HepG2 (cell line): ENCODE results near the gene KRT79.

Source experiments
- CTCF ChIP-seq: sonication (generic); formaldehyde crosslinking; IDR thresholded peaks from 2 replicates; pipeline ENCODE4 v1.5.0; 2020; ENCODE audit warnings: mild to moderate bottlenecking, missing genetic modification reagents, moderate library complexity
- JUN ChIP-seq: sonication (generic); formaldehyde crosslinking; IDR thresholded peaks from 2 replicates; pipeline ENCODE4 v1.4.0; 2020; ENCODE audit warnings: mild to moderate bottlenecking, missing genetic modification reagents
- KLF9 ChIP-seq: IDR thresholded peaks from 2 replicates; pipeline ENCODE4 v1.6.1; 2016; ENCODE audit warnings: low read depth
- NPAS2 ChIP-seq: sonication (generic); formaldehyde crosslinking; IDR thresholded peaks from 2 replicates; pipeline ENCODE4 v1.8.0; 2022; ENCODE audit warnings: mild to moderate bottlenecking, missing genetic modification reagents, borderline replicate concordance
- POLR2AphosphoS5 ChIP-seq: IDR thresholded peaks from 2 replicates; pipeline ENCODE4 v1.6.1; 2012; ENCODE audit warnings: low read depth, low read length
- RAD21 ChIP-seq: fragments of 450-650 bp; formaldehyde crosslinking; IDR thresholded peaks from 2 replicates; pipeline ENCODE4 v1.5.0; 2020; ENCODE audit warnings: mild to moderate bottlenecking
- THAP11 ChIP-seq: IDR thresholded peaks from 2 replicates; pipeline ENCODE4 v1.6.1; 2016; ENCODE audit warnings: missing biosample characterization, missing genetic modification reagents
- ZFP1 ChIP-seq: IDR thresholded peaks from 2 replicates; pipeline ENCODE4 v1.6.1; 2016
- ZKSCAN8 ChIP-seq: IDR thresholded peaks from 2 replicates; pipeline ENCODE4 v1.6.1; 2016; ENCODE audit warnings: borderline replicate concordance, missing genetic modification reagents, missing compliant biosample characterization
- ZNF414 ChIP-seq: sonication (generic); formaldehyde crosslinking; IDR thresholded peaks from 2 replicates; pipeline ENCODE4 v1.5.0; 2020; ENCODE audit warnings: missing genetic modification reagents
- ZNF512 ChIP-seq: sonication (generic); formaldehyde crosslinking; IDR thresholded peaks from 2 replicates; pipeline ENCODE4 v1.4.0; 2020; ENCODE audit warnings: mild to moderate bottlenecking, missing genetic modification reagents
- ZNF800 ChIP-seq: sonication (generic); formaldehyde crosslinking; IDR thresholded peaks from 2 replicates; pipeline ENCODE4 v1.4.0; 2020; ENCODE audit warnings: missing genetic modification reagents

GRCh38 chr12:52777566-52777965 is 56.5 kb downstream of the KRT79 start:
- TF ChIP-seq ZNF512 (CRISPR knock-in tag) (no peak), NPAS2 (CRISPR knock-in tag) (no peak), ZNF414 (CRISPR knock-in tag) (no peak), CTCF (CRISPR knock-in tag) (no peak), THAP11 (no peak), JUN (CRISPR knock-in tag) (no peak), KLF9 (CRISPR knock-in tag) (no peak), ZFP1 (CRISPR knock-in tag) (no peak), RAD21 (no peak), ZNF800 (CRISPR knock-in tag) (no peak), POLR2AphosphoS5 (no peak), ZKSCAN8 (CRISPR knock-in tag) (no peak)
